HEK293 (cell line): Measurements from ENCODE around the gene C17orf113.
A peak's percentile ranks its signal among the peaks of the same experiment; 100 is the strongest.

Source experiments
- HOXC10 ChIP-seq: sonication (generic); formaldehyde crosslinking; IDR thresholded peaks from 2 replicates; pipeline ENCODE4 v1.8.1; 2023; ENCODE audit warnings: mild to moderate bottlenecking, missing genetic modification reagents
- KLF16 ChIP-seq: fragments of 450-650 bp; formaldehyde crosslinking; IDR thresholded peaks from 2 replicates; pipeline ENCODE4 v1.5.1; 2017; ENCODE audit warnings: missing biosample characterization, missing genetic modification characterization
- KLF8 ChIP-seq: fragments of 450-650 bp; formaldehyde crosslinking; IDR thresholded peaks from 2 replicates; pipeline ENCODE4 v1.5.1; 2016; ENCODE audit warnings: missing biosample characterization, missing genetic modification characterization
- PATZ1 ChIP-seq: fragments of 450-650 bp; formaldehyde crosslinking; IDR thresholded peaks from 2 replicates; pipeline ENCODE4 v1.5.1; 2016; ENCODE audit warnings: missing biosample characterization, missing genetic modification characterization
- SP7 ChIP-seq: fragments of 450-650 bp; formaldehyde crosslinking; IDR thresholded peaks from 2 replicates; pipeline ENCODE4 v1.5.1; 2016; ENCODE audit warnings: missing biosample characterization, missing genetic modification characterization
- TCF7L2 ChIP-seq: IDR thresholded peaks from 2 replicates; pipeline ENCODE4 v1.6.1; 2011; ENCODE audit warnings: low read depth, mild to moderate bottlenecking, inconsistent platforms, low read length, moderate library complexity, borderline replicate concordance
- TSHZ1 ChIP-seq: fragments of 450-650 bp; formaldehyde crosslinking; IDR thresholded peaks from 2 replicates; pipeline ENCODE4 v1.5.1; 2016; ENCODE audit warnings: missing biosample characterization, missing genetic modification characterization, borderline replicate concordance
- ZBTB10 ChIP-seq: fragments of 450-650 bp; formaldehyde crosslinking; IDR thresholded peaks from 2 replicates; pipeline ENCODE4 v1.5.1; 2016; ENCODE audit warnings: missing biosample characterization, missing genetic modification characterization
- ZBTB8A ChIP-seq: fragments of 450-650 bp; formaldehyde crosslinking; IDR thresholded peaks from 2 replicates; pipeline ENCODE4 v1.5.1; 2016; ENCODE audit warnings: missing biosample characterization, missing genetic modification characterization
- ZEB2 ChIP-seq: fragments of 450-650 bp; formaldehyde crosslinking; IDR thresholded peaks from 2 replicates; pipeline ENCODE4 v1.5.1; 2016; ENCODE audit warnings: missing biosample characterization, missing genetic modification characterization
- ZNF138 ChIP-seq: fragments of 450-650 bp; formaldehyde crosslinking; IDR thresholded peaks from 2 replicates; pipeline ENCODE4 v1.5.1; 2016; ENCODE audit warnings: missing biosample characterization, missing genetic modification characterization, borderline replicate concordance
- ZNF148 ChIP-seq: fragments of 450-650 bp; formaldehyde crosslinking; IDR thresholded peaks from 2 replicates; pipeline ENCODE4 v1.5.0; 2017; ENCODE audit warnings: missing biosample characterization, missing genetic modification characterization, borderline replicate concordance
- ZNF16 ChIP-seq: fragments of 450-650 bp; formaldehyde crosslinking; IDR thresholded peaks from 2 replicates; pipeline ENCODE4 v1.5.1; 2016; ENCODE audit warnings: low read depth, missing biosample characterization, missing genetic modification characterization
- ZNF19 ChIP-seq: fragments of 450-650 bp; formaldehyde crosslinking; IDR thresholded peaks from 2 replicates; pipeline ENCODE4; 2016; ENCODE audit warnings: missing biosample characterization, missing genetic modification characterization, low read depth
- ZNF23 ChIP-seq: fragments of 450-650 bp; formaldehyde crosslinking; IDR thresholded peaks from 2 replicates; pipeline ENCODE4 v1.5.1; 2016; ENCODE audit warnings: missing biosample characterization, missing genetic modification characterization, borderline replicate concordance
- ZNF311 ChIP-seq: fragments of 450-650 bp; formaldehyde crosslinking; IDR thresholded peaks from 2 replicates; pipeline ENCODE4 v1.5.1; 2017; ENCODE audit warnings: missing biosample characterization, missing genetic modification characterization, borderline replicate concordance
- ZNF324 ChIP-seq: fragments of 450-650 bp; formaldehyde crosslinking; IDR thresholded peaks from 2 replicates; pipeline ENCODE4 v1.5.1; 2016; ENCODE audit warnings: missing biosample characterization, missing genetic modification characterization
- ZNF394 ChIP-seq: fragments of 450-650 bp; formaldehyde crosslinking; IDR thresholded peaks from 2 replicates; pipeline ENCODE4 v1.5.1; 2016; ENCODE audit warnings: missing biosample characterization, missing genetic modification characterization, mild to moderate bottlenecking, moderate library complexity, borderline replicate concordance
- ZNF426 ChIP-seq: fragments of 450-650 bp; formaldehyde crosslinking; IDR thresholded peaks from 2 replicates; pipeline ENCODE4 v1.5.1; 2017; ENCODE audit warnings: missing biosample characterization, missing genetic modification characterization, mild to moderate bottlenecking, inconsistent platforms, moderate library complexity
- ZNF473 ChIP-seq: fragments of 450-650 bp; formaldehyde crosslinking; IDR thresholded peaks from 2 replicates; pipeline ENCODE4 v1.5.1; 2017; ENCODE audit warnings: missing biosample characterization, missing genetic modification characterization
- ZNF623 ChIP-seq: fragments of 450-650 bp; formaldehyde crosslinking; IDR thresholded peaks from 2 replicates; pipeline ENCODE4 v1.5.1; 2016; ENCODE audit warnings: missing biosample characterization, missing genetic modification characterization
- ZNF664 ChIP-seq: fragments of 450-650 bp; formaldehyde crosslinking; IDR thresholded peaks from 2 replicates; pipeline ENCODE4 v1.5.1; 2016; ENCODE audit warnings: missing biosample characterization, missing genetic modification characterization
- ZNF677 ChIP-seq: fragments of 450-650 bp; IDR thresholded peaks from 2 replicates; pipeline ENCODE4 v1.5.0; 2018; ENCODE audit warnings: missing biosample characterization, mild to moderate bottlenecking, missing genetic modification characterization, moderate library complexity
- ZNF76 ChIP-seq: fragments of 450-650 bp; formaldehyde crosslinking; IDR thresholded peaks from 2 replicates; pipeline ENCODE4; 2016; ENCODE audit warnings: low read depth, missing biosample characterization, missing genetic modification characterization, borderline replicate concordance
- ZNF837 ChIP-seq: fragments of 450-650 bp; formaldehyde crosslinking; IDR thresholded peaks from 2 replicates; pipeline ENCODE4 v1.5.1; 2016; ENCODE audit warnings: missing biosample characterization, missing genetic modification characterization
- ZSCAN18 ChIP-seq: fragments of 450-650 bp; formaldehyde crosslinking; IDR thresholded peaks from 2 replicates; pipeline ENCODE4 v1.5.1; 2016; ENCODE audit warnings: missing biosample characterization, missing genetic modification characterization
- ZSCAN30 ChIP-seq: fragments of 450-650 bp; IDR thresholded peaks from 2 replicates; pipeline ENCODE4 v1.5.1; 2018; ENCODE audit warnings: missing biosample characterization, mild to moderate bottlenecking, missing genetic modification characterization, moderate library complexity

C17orf113 gene

GRCh38 chr17:42019509-42020404 is 30.6 kb downstream of the C17orf113 start, which contains the start of gene NKIRAS2 (continued):
- TF ChIP-seq ZNF138 (no peak), ZNF426 (tag by site-specific recombination) (no peak), HOXC10 (CRISPR knock-in tag) (no peak), ZBTB8A (tag by site-specific recombination) (peak; percentile 52; the same call in 1 of the 2 replicates), KLF8 (tag by site-specific recombination) (peak; percentile 82), ZNF148 (no peak), ZNF837 (tag by site-specific recombination) (no peak), ZNF394 (tag by site-specific recombination) (peak; percentile 63), ZNF23 (tag by site-specific recombination) (no peak), ZNF324 (0 out of 2 replicates have a peak, but pooled peaks have one; percentile 49), ZSCAN30 (peak; percentile 84; the same call in 1 of the 2 replicates), ZNF677 (no peak), ZBTB10 (tag by site-specific recombination) (peak; percentile 68; the same call in 1 of the 2 replicates), ZNF19 (tag by site-specific recombination) (no peak), ZNF311 (tag by site-specific recombination) (no peak), PATZ1 (tag by site-specific recombination) (peak; percentile 91), ZSCAN18 (tag by site-specific recombination) (no peak), ZEB2 (tag by site-specific recombination) (peak; percentile 84; the same call in 1 of the 2 replicates), ZNF76 (peak; percentile 54; the same call in 1 of the 2 replicates), TSHZ1 (tag by site-specific recombination) (no peak), ZNF473 (tag by site-specific recombination) (no peak), TCF7L2 (no peak), ZNF623 (tag by site-specific recombination) (no peak), ZNF16 (tag by site-specific recombination) (no peak), KLF16 (tag by site-specific recombination) (peak; percentile 64; the same call in 1 of the 2 replicates), SP7 (tag by site-specific recombination) (0 out of 2 replicates have a peak, but pooled peaks have one; percentile 59), ZNF664 (tag by site-specific recombination) (no peak)
